ENCODE data around the gene BCOR.

DNA sequence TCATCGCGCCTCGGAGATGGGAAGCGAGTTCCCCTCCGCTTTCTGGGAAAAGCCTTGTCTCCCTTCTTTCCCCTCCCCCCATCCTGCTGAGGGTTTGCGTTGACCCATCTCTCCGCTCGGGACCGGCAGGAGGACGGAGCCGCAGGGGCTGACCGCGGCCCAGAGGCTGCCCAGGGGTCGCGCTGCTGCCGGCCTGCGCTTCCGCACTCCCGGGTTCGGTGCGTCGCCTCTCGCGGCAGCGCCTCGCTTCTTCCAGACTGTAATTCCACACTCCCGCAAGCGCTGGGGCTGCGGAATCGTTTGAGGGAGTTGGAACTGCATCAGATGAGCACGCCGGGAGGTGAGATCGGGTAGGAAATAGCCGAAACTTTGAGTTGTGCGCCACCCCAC lies 88.3 kb downstream of the BCOR start:
- no peak for TF ChIP-seq ZNF780A (CRISPR knock-in tag; IDR thresholded peaks at IDR 0.05)
- no peak for TF ChIP-seq FOXJ2 (tag; IDR thresholded peaks at IDR 0.05)
- TF ChIP-seq, protein P1, sequence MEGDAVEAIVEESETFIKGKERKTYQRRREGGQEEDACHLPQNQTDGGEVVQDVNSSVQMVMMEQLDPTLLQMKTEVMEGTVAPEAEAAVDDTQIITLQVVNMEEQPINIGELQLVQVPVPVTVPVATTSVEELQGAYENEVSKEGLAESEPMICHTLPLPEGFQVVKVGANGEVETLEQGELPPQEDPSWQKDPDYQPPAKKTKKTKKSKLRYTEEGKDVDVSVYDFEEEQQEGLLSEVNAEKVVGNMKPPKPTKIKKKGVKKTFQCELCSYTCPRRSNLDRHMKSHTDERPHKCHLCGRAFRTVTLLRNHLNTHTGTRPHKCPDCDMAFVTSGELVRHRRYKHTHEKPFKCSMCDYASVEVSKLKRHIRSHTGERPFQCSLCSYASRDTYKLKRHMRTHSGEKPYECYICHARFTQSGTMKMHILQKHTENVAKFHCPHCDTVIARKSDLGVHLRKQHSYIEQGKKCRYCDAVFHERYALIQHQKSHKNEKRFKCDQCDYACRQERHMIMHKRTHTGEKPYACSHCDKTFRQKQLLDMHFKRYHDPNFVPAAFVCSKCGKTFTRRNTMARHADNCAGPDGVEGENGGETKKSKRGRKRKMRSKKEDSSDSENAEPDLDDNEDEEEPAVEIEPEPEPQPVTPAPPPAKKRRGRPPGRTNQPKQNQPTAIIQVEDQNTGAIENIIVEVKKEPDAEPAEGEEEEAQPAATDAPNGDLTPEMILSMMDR (IDR thresholded peaks at IDR 0.05 in 2 of 3, conservative IDR thresholded peaks at IDR 0.05 in 1 of 3; ENCODE audit: insufficient read depth in 2 of 3, low read depth in 1 of 3, low read length in 3 of 3): no peak
- TF ChIP-seq NR2C1 (IDR thresholded peaks at IDR 0.05): no peak
- TF ChIP-seq NR2C1 (tag; IDR thresholded peaks at IDR 0.05): no peak
- no peak for TF ChIP-seq KLF16 (IDR thresholded peaks at IDR 0.05)
- TF ChIP-seq TCF7L2 (IDR thresholded peaks at IDR 0.05; ENCODE audit: low read depth, low read length): no peak
- TF ChIP-seq POLR2A (conservative IDR thresholded peaks at IDR 0.05): no peak
